HepG2 (cell line): ENCODE results near the gene KIF22. TPM values are rescaled to one million over a fixed set of nuclear protein-coding genes. Genes with fewer than 3 reads are reported as not detected.
A peak's percentile ranks its signal among the peaks of the same experiment; 100 is the strongest.

Source experiments
- ATF6 ChIP-seq: sonication (generic); formaldehyde crosslinking; conservative IDR thresholded peaks from 2 replicates; pipeline ENCODE4 v1.4.0; 2020; ENCODE audit warnings: missing genetic modification reagents
- BRCA1 ChIP-seq: sonication (generic); formaldehyde crosslinking; IDR thresholded peaks from 2 replicates; pipeline ENCODE4 v1.4.0; 2020; ENCODE audit warnings: missing genetic modification reagents
- CENPX ChIP-seq: sonication (generic); formaldehyde crosslinking; IDR thresholded peaks from 2 replicates; pipeline ENCODE4 v1.9.0; 2021; ENCODE audit warnings: mild to moderate bottlenecking, missing genetic modification reagents, moderate library complexity
- DNMT3B ChIP-seq: conservative IDR thresholded peaks from 2 replicates; pipeline ENCODE4 v1.6.1; 2016; ENCODE audit warnings: missing biosample characterization, control low read depth
- GMEB1 ChIP-seq: sonication (generic); formaldehyde crosslinking; IDR thresholded peaks from 2 replicates; pipeline ENCODE4 v1.5.1; 2020; ENCODE audit warnings: missing genetic modification reagents, mild to moderate bottlenecking, borderline replicate concordance
- IRF2 ChIP-seq: IDR thresholded peaks from 2 replicates; pipeline ENCODE4 v1.6.1; 2018; ENCODE audit warnings: missing genetic modification reagents, missing compliant biosample characterization
- KLF16 ChIP-seq, 2 experiments: sonication (generic) in 1 of 2; formaldehyde crosslinking in 1 of 2; IDR thresholded peaks; 2 replicates each; pipeline versions ENCODE4 v1.6.1 to v1.8.0; 2016 to 2023; ENCODE audit warnings: missing genetic modification reagents in 2 of 2, missing compliant biosample characterization in 1 of 2
- MED13 ChIP-seq: sonication (generic); formaldehyde crosslinking; IDR thresholded peaks from 2 replicates; pipeline ENCODE4 v1.5.0; 2020; ENCODE audit warnings: missing genetic modification reagents
- MIER3 ChIP-seq: IDR thresholded peaks from 2 replicates; pipeline ENCODE4 v1.6.1; 2016; ENCODE audit warnings: missing compliant biosample characterization, borderline replicate concordance
- MYPOP ChIP-seq: sonication (generic); formaldehyde crosslinking; IDR thresholded peaks from 2 replicates; pipeline ENCODE4 v1.8.1; 2023; ENCODE audit warnings: mild to moderate bottlenecking, moderate library complexity, missing genetic modification reagents
- NFE2 ChIP-seq: sonication (generic); formaldehyde crosslinking; IDR thresholded peaks from 2 replicates; pipeline ENCODE4 v1.4.0; 2020; ENCODE audit warnings: missing genetic modification reagents
- NONO ChIP-seq, 2 experiments: fragments of 450-650 bp in 1 of 2; sonication (generic) in 1 of 2; formaldehyde crosslinking in 1 of 2; IDR thresholded peaks in 1 of 2; conservative IDR thresholded peaks in 1 of 2; 2 replicates each; pipeline versions ENCODE4 v1.6.1 to v1.8.0; 2017 to 2022; ENCODE audit warnings: mild to moderate bottlenecking in 1 of 2, missing genetic modification reagents in 1 of 2, moderate library complexity in 1 of 2
- PAX8 ChIP-seq: sonication (generic); formaldehyde crosslinking; IDR thresholded peaks from 2 replicates; pipeline ENCODE4 v1.8.0; 2022; ENCODE audit warnings: mild to moderate bottlenecking, missing genetic modification reagents, borderline replicate concordance
- POGZ ChIP-seq: sonication (generic); formaldehyde crosslinking; IDR thresholded peaks from 2 replicates; pipeline ENCODE4 v1.4.0; 2020; ENCODE audit warnings: mild to moderate bottlenecking, missing genetic modification reagents
- RAD21 ChIP-seq: fragments of 450-650 bp; formaldehyde crosslinking; IDR thresholded peaks from 2 replicates; pipeline ENCODE4 v1.5.0; 2020; ENCODE audit warnings: mild to moderate bottlenecking
- REL ChIP-seq: sonication (generic); formaldehyde crosslinking; conservative IDR thresholded peaks from 2 replicates; pipeline ENCODE4 v1.8.0; 2022; ENCODE audit warnings: mild to moderate bottlenecking, missing genetic modification reagents, moderate library complexity
- STAG1 ChIP-seq: sonication (generic); formaldehyde crosslinking; IDR thresholded peaks from 2 replicates; pipeline ENCODE4 v1.4.0; 2020; ENCODE audit warnings: missing genetic modification reagents
- ZBTB21 ChIP-seq: sonication (generic); formaldehyde crosslinking; IDR thresholded peaks from 2 replicates; pipeline ENCODE4 v1.4.0; 2020; ENCODE audit warnings: missing genetic modification reagents
- ZBTB42 ChIP-seq: sonication (generic); formaldehyde crosslinking; IDR thresholded peaks from 2 replicates; pipeline ENCODE4 v1.5.0; 2020; ENCODE audit warnings: mild to moderate bottlenecking, missing genetic modification reagents
- ZFP82 ChIP-seq: sonication (generic); formaldehyde crosslinking; IDR thresholded peaks from 2 replicates; pipeline ENCODE4 v1.5.1; 2020; ENCODE audit warnings: mild to moderate bottlenecking, missing genetic modification reagents, borderline replicate concordance
- ZNF205 ChIP-seq: IDR thresholded peaks from 2 replicates; pipeline ENCODE4 v1.6.1; 2018; ENCODE audit warnings: missing biosample characterization, missing genetic modification reagents
- ZNF607 ChIP-seq: sonication (generic); formaldehyde crosslinking; IDR thresholded peaks from 2 replicates; pipeline ENCODE4 v1.5.1; 2020; ENCODE audit warnings: missing genetic modification reagents, mild to moderate bottlenecking, borderline replicate concordance
- ZNF782 ChIP-seq: sonication (generic); formaldehyde crosslinking; IDR thresholded peaks from 2 replicates; pipeline ENCODE4 v1.4.0; 2020; ENCODE audit warnings: missing genetic modification reagents, mild to moderate bottlenecking, borderline replicate concordance
- polyA plus RNA-seq, 8 experiments: library from polyadenylated mRNA; depleted of rRNA in 3 of 8; stranded (reverse) in 7 of 8; unstranded in 1 of 8; fragments of >200 nt; fragmentation: Illumina TruSeq in 4 of 8; extraction: Trizol in 4 of 8; gene quantifications; 2 replicates each; pipeline versions ENCODE4 v1.2.1 to v1.2.3, GENCODE V29; 2011 to 2016; ENCODE audit warnings: low read depth in 4 of 8, missing spikeins in 1 of 8, mixed read lengths in 1 of 8; ENCODE audit not compliant: insufficient read depth in 1 of 8
- total RNA-seq, 5 experiments: library from RNA; depleted of rRNA; stranded (reverse); fragments of >200 nt; fragmentation: Illumina TruSeq; extraction: Trizol; gene quantifications; 2 replicates each; pipeline ENCODE4 v1.2.3, GENCODE V29; 2016; ENCODE audit warnings: low read depth in 1 of 5

Gene KIF22
- total and polyA plus RNA-seq, 2 of the 13 experiments (the other 11 are each of a cell fraction or from before 2014, with no cell fraction given) = 95.8 to 118 TPM

- no peak; the same call in 1 of the 2 replicates for TF ChIP-seq ZBTB42 (CRISPR knock-in tag)
- TF ChIP-seq PAX8 (CRISPR knock-in tag) = 0 out of 2 replicates have a peak, but pooled peaks have one; percentile 37
- no peak for TF ChIP-seq ATF6 (CRISPR knock-in tag)
- TF ChIP-seq ZNF205 (CRISPR knock-in tag) = peak; percentile 54; the same call in 1 of the 2 replicates
- peak; percentile 67; the same call in 1 of the 2 replicates for TF ChIP-seq GMEB1
- peak; percentile 90; the same call in 1 of the 2 replicates for TF ChIP-seq MIER3 (CRISPR knock-in tag)
- TF ChIP-seq POGZ = peak; percentile 90
- no peak for TF ChIP-seq ZBTB21 (CRISPR knock-in tag)
- TF ChIP-seq ZFP82 (CRISPR knock-in tag) = no peak
- TF ChIP-seq IRF2 (CRISPR knock-in tag) = peak; percentile 92
- no peak for TF ChIP-seq ZNF782 (CRISPR knock-in tag)
- TF ChIP-seq NONO (IDR thresholded peaks at IDR 0.05) = no peak
- TF ChIP-seq NONO (CRISPR knock-in tag; conservative IDR thresholded peaks at IDR 0.05) = peak; percentile 95
- TF ChIP-seq NFE2 (CRISPR knock-in tag) = no peak
- TF ChIP-seq MED13 (CRISPR knock-in tag) = peak; percentile 86; the same call in 1 of the 2 replicates
- TF ChIP-seq BRCA1 = peak; percentile 84; the same call in 1 of the 2 replicates
- peak; percentile 93 for TF ChIP-seq MYPOP (CRISPR knock-in tag)
- peak in 1 of 2 experiments; percentile 86; a peak in 2 of 4 replicates for TF ChIP-seq KLF16 (CRISPR knock-in tag; IDR thresholded peaks at IDR 0.05)
- no peak for TF ChIP-seq RAD21 (CRISPR knock-in tag)
- TF ChIP-seq STAG1 = peak; percentile 45
- TF ChIP-seq ZNF607 (CRISPR knock-in tag) = peak; percentile 94
- TF ChIP-seq REL (CRISPR knock-in tag) = no peak
- TF ChIP-seq DNMT3B = 0 out of 2 replicates have a peak, but pooled peaks have one; percentile 38
- TF ChIP-seq CENPX (CRISPR knock-in tag) = no peak
Measured at GRCh38 chr16:29765167-29766032, 25.2 kb upstream of the KIF22 start (continued).
